Gastrocnemius medialis (tissue), 4 donors: ENCODE data around the gene CAND1. TPM values are rescaled to one million over a fixed set of nuclear protein-coding genes. Genes with fewer than 3 reads are reported as not detected.

Experiments
- ATAC-seq, 2 donors: fragments of 150-250 bp; one replicate each; pipeline ENCODE4 v1.9.1; 2016
- DNase-seq, 2 donors: peaks; one replicate each; pipeline ENCODE4 v3.0.0-alpha.2; 2019
- H3K27ac ChIP-seq, 4 donors: fragments of 200-600 bp; sonication (generic); 1 replicate in 1 of 4; 2 replicates in 3 of 4; pipeline ENCODE4 v1.5.1; 2016 to 2018; ENCODE audit warnings: mild to moderate bottlenecking in 2 of 4, moderate library complexity in 1 of 4
- H3K27me3 ChIP-seq, 3 donors: fragments of 200-600 bp; sonication (generic) in 2 of 3; 1 replicate in 1 of 3; 2 replicates in 2 of 3; pipeline versions ENCODE4 v1.5.1 to v1.6.0; 2016 to 2019; ENCODE audit warnings: mild to moderate bottlenecking in 1 of 3, moderate library complexity in 1 of 3
- H3K36me3 ChIP-seq, 2 donors: fragments of 200-600 bp; sonication (generic) in 1 of 2; one replicate each; pipeline ENCODE4 v1.5.1; 2017 to 2018
- H3K4me1 ChIP-seq, 2 donors: fragments of 200-600 bp; sonication (generic) in 1 of 2; one replicate each; pipeline ENCODE4 v1.5.1; 2016 to 2017; ENCODE audit warnings: mild to moderate bottlenecking in 2 of 2
- H3K4me3 ChIP-seq, 4 donors: fragments of 200-600 bp; sonication (generic) in 3 of 4; 1 replicate in 1 of 4; 2 replicates in 3 of 4; pipeline ENCODE4 v1.5.1; 2016 to 2019; ENCODE audit warnings: mild to moderate bottlenecking in 2 of 4
- H3K9me3 ChIP-seq, 3 donors: fragments of 200-600 bp; sonication (generic) in 2 of 3; 1 replicate in 1 of 3; 2 replicates in 2 of 3; pipeline ENCODE4 v1.5.1; 2016 to 2019
- POLR2A ChIP-seq, 2 donors: fragments of 450-650 bp; IDR thresholded peaks; one replicate each; pipeline ENCODE4 v1.6.1; 2017; ENCODE audit warnings: antibody characterized with exemption in 2 of 2, mild to moderate bottlenecking in 2 of 2, moderate library complexity in 2 of 2
- in situ Hi-C, 4 donors: fragments of 200-750 bp; cut with MboI; loops; one replicate each; pipeline versions ENCODE4 v1.15.0 to v1.8.0; 2017; ENCODE audit warnings: low sequenced_read_pairs in 4 of 4
- intact Hi-C: fragments of 100-400 bp; cut with DNase I; formaldehyde crosslinking; loops from one replicate; pipeline ENCODE4 v1.15.1; 2023; ENCODE audit warnings: low total_unique reads
- total RNA-seq, 4 donors: library from RNA; depleted of rRNA; stranded (reverse); fragments of >200 nt; gene quantifications; one replicate each; pipeline versions ENCODE4 v1.1.0 to v1.2.3, GENCODE V29; 2016
- TF ChIP-seq, protein P1 (sequence below), 5 experiments: fragments of 450-650 bp in 3 of 5; fragments of 200-600 bp in 2 of 5; sonication (generic) in 2 of 5; IDR thresholded peaks in 4 of 5; conservative IDR thresholded peaks in 1 of 5; 1 replicate in 4 of 5; 2 replicates in 1 of 5; pipeline ENCODE4 v1.5.1; 2016 to 2019; ENCODE audit warnings: antibody characterized with exemption in 5 of 5, mild to moderate bottlenecking in 3 of 5, moderate library complexity in 3 of 5

The CAND1 gene
- total RNA-seq, 4 donors from 2014 or later: 10.5 to 23.0 (median 13.1) TPM

DNA sequence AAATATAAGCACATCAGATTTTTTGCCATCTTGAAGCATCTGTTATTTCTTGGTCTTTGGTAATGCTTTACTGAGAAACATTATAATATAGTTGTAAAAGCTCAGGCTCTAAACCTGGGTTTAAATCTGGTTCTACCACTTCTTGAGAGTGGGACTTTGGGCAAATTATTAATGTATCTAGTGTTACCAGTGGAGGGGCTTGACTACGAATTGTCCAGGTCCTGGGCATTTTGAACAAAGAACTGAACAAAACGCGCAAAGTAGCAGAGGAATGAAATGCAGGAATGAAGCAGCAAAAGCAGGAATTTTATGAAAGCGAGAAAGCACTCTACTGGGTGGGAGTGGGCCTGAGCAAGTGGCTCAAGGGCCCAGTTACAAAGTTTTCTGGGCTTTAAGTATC is 50.8 kb downstream of the CAND1 start:
- TF ChIP-seq POLR2A (IDR thresholded peaks at IDR 0.05): no peak
- TF ChIP-seq, protein P1, sequence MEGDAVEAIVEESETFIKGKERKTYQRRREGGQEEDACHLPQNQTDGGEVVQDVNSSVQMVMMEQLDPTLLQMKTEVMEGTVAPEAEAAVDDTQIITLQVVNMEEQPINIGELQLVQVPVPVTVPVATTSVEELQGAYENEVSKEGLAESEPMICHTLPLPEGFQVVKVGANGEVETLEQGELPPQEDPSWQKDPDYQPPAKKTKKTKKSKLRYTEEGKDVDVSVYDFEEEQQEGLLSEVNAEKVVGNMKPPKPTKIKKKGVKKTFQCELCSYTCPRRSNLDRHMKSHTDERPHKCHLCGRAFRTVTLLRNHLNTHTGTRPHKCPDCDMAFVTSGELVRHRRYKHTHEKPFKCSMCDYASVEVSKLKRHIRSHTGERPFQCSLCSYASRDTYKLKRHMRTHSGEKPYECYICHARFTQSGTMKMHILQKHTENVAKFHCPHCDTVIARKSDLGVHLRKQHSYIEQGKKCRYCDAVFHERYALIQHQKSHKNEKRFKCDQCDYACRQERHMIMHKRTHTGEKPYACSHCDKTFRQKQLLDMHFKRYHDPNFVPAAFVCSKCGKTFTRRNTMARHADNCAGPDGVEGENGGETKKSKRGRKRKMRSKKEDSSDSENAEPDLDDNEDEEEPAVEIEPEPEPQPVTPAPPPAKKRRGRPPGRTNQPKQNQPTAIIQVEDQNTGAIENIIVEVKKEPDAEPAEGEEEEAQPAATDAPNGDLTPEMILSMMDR (IDR thresholded peaks at IDR 0.05 in 4 of 5, conservative IDR thresholded peaks at IDR 0.05 in 1 of 5): no peak
- Histone ChIP-seq H3K4me1 (peaks cover 4 to 9% of the 10 kb centered on the region in 2 donors), H3K27me3 (no peaks in the 10 kb centered on the region), H3K36me3 (peaks cover 0 to 13% of the 10 kb centered on the region in 2 donors), H3K4me3 (no peak overlapping the region), H3K27ac (no peak overlapping the region), H3K9me3 (no peaks in the 10 kb centered on the region)
- ATAC-seq: no peak
- DNase-seq: no peak
- in situ Hi-C loops (no loop called here), intact Hi-C loops (no loop called here)

DNA sequence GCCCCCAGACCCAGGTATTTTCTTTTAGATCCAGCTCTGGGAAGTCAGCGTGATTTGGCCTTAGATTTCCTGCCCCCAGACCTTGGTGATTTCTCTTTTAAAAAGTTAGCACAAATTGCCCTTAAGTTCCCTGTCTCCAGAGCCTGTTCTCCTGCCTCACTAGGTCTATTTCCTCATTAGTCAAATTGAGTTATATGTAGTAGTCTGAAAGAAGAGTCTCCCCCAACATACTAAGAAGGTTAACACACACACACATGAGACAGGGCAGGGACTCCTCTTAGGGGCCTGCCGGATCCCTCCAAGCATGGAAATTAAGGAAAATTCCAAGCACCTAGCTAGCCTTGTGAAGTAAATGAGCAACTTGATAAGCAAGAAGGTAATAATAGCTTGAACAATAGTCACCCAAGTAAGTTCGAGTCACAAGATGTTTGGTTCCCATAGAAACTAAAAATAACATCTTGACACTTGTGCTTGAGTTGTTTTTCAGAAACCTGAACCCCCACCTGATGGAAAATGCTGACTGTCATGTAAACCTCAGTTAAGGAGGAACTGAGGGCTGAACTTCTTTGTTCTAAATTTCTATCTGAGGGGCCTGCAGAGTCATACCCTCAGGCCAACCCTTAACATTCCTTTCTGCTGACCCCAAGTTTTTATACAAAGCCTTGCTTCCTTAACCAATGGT is 51.6 kb downstream of the CAND1 start:
- DNase-seq (no peak), ATAC-seq (peak in 1 of 2 donors; percentile 50)
- peaks cover 4 to 13% of the 10 kb centered on the region in 2 donors for H3K4me1 ChIP-seq
- no peaks in the 10 kb centered on the region for H3K27me3 ChIP-seq
- H3K9me3 ChIP-seq: no peaks in the 10 kb centered on the region
- intact Hi-C loops: no loop called here
- H3K4me3 ChIP-seq: no peak overlapping the region
- TF ChIP-seq POLR2A (IDR thresholded peaks at IDR 0.05): no peak
- TF ChIP-seq, protein P1 (IDR thresholded peaks at IDR 0.05 in 4 of 5, conservative IDR thresholded peaks at IDR 0.05 in 1 of 5): no peak
- peaks cover 0 to 11% of the 10 kb centered on the region in 2 donors for H3K36me3 ChIP-seq
- in situ Hi-C loops: no loop called here
- H3K27ac ChIP-seq: no peak overlapping the region

DNA sequence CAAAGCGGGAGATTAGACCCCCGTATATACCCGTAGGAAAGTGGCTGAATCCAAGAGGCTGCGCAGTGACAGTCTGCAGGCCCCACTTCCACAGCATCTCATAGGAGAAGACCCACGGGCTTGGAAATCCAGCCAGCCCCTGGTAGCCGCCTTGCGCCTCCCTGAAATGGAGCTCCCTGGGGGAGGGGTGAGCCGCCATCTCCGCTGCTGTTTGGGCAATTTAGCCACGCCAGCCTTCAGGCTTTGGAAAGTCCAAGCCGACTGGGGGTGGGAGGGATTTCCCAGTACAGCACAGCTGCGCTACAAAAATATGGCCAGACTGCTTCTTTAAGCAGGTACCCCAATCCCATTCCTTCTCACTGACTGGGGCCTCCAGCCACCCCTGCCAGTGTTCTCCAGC is 53.4 kb downstream of the CAND1 start:
- in situ Hi-C loops: no loop called here
- no peak overlapping the region for H3K27ac ChIP-seq
- no peak overlapping the region for H3K4me3 ChIP-seq
- H3K4me1 ChIP-seq: peaks cover 11 to 20% of the 10 kb centered on the region in 2 donors
- H3K27me3 ChIP-seq: no peaks in the 10 kb centered on the region
- no peaks in the 10 kb centered on the region for H3K9me3 ChIP-seq
- DNase-seq: no peak
- intact Hi-C loops: no loop called here
- TF ChIP-seq, protein P1 (IDR thresholded peaks at IDR 0.05 in 4 of 5, conservative IDR thresholded peaks at IDR 0.05 in 1 of 5): no peak
- TF ChIP-seq POLR2A (IDR thresholded peaks at IDR 0.05): no peak
- no peak for ATAC-seq
- H3K36me3 ChIP-seq: peaks cover 0 to 11% of the 10 kb centered on the region in 2 donors

DNA sequence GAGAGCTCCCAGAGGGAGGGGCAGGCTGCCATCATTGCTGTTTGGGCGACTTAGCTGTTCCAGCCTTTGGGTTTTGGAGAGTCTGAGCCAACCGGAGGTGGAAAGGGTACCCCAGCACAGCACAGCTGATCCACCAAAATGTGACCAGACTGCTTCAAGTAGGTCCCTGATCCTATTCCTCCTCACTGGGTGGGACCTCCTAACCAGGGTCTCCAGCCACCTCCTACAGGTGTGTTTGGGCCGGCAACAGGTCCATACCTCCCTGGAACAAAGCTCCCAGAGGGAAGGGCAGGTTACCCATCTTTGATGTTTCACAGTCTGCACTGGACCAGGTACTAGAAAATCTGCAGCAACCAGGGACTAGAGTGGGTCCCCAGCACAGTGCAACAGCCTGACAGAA is 53.8 kb downstream of the CAND1 start:
- intact Hi-C loops (no loop called here), in situ Hi-C loops (no loop called here)
- no peaks in the 10 kb centered on the region for H3K27me3 ChIP-seq
- H3K9me3 ChIP-seq: no peaks in the 10 kb centered on the region
- no peak overlapping the region for H3K27ac ChIP-seq
- H3K4me1 ChIP-seq: peaks cover 15 to 24% of the 10 kb centered on the region in 2 donors
- DNase-seq (no peak), ATAC-seq (no peak)
- H3K36me3 ChIP-seq: peaks cover 0 to 11% of the 10 kb centered on the region in 2 donors
- H3K4me3 ChIP-seq: no peak overlapping the region
- TF ChIP-seq, protein P1 (IDR thresholded peaks at IDR 0.05 in 4 of 5, conservative IDR thresholded peaks at IDR 0.05 in 1 of 5): no peak
- no peak for TF ChIP-seq POLR2A (IDR thresholded peaks at IDR 0.05)
